LNCaP clone FGC (cell line): ENCODE measurements around the gene C10orf105.

Source experiments
- DNase-seq: peaks from one replicate; pipeline ENCODE4 v3.0.0-alpha.2; 2011; ENCODE audit warnings: low read depth
- H3K4me3 ChIP-seq: 2 replicates; pipeline ENCODE4 v1.5.1; 2011; ENCODE audit warnings: mild to moderate bottlenecking, low read depth, low read length, control low read depth
- TF ChIP-seq, protein P1 (sequence below): IDR thresholded peaks from 2 replicates; pipeline ENCODE4 v1.5.1; 2012; ENCODE audit warnings: mild to moderate bottlenecking; ENCODE audit not compliant: control insufficient read depth, insufficient read depth; ENCODE audit errors: extremely low read depth

The C10orf105 gene

DNA sequence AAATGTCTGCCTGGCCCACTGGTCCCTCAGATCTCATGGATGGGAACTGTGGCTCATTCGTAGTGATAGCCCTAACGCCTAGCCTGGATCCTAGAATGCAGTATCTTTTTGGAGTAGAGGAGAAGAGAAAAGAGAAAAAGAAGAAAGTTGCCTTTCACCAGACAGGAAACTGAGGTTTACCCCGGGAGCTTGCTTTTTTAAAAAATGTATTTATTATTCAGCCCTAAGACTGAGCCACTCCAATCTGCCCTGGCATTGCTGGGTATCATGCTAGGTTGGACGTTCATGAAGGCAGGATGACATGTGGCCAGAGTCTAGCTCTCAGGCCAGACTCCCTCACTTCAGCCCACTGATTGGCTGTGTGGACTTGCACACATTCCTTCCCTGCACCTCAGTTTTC, 21.5 kb upstream of the C10orf105 start:
- no peak for DNase-seq
- TF ChIP-seq, protein P1, sequence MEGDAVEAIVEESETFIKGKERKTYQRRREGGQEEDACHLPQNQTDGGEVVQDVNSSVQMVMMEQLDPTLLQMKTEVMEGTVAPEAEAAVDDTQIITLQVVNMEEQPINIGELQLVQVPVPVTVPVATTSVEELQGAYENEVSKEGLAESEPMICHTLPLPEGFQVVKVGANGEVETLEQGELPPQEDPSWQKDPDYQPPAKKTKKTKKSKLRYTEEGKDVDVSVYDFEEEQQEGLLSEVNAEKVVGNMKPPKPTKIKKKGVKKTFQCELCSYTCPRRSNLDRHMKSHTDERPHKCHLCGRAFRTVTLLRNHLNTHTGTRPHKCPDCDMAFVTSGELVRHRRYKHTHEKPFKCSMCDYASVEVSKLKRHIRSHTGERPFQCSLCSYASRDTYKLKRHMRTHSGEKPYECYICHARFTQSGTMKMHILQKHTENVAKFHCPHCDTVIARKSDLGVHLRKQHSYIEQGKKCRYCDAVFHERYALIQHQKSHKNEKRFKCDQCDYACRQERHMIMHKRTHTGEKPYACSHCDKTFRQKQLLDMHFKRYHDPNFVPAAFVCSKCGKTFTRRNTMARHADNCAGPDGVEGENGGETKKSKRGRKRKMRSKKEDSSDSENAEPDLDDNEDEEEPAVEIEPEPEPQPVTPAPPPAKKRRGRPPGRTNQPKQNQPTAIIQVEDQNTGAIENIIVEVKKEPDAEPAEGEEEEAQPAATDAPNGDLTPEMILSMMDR, result no peak

DNA sequence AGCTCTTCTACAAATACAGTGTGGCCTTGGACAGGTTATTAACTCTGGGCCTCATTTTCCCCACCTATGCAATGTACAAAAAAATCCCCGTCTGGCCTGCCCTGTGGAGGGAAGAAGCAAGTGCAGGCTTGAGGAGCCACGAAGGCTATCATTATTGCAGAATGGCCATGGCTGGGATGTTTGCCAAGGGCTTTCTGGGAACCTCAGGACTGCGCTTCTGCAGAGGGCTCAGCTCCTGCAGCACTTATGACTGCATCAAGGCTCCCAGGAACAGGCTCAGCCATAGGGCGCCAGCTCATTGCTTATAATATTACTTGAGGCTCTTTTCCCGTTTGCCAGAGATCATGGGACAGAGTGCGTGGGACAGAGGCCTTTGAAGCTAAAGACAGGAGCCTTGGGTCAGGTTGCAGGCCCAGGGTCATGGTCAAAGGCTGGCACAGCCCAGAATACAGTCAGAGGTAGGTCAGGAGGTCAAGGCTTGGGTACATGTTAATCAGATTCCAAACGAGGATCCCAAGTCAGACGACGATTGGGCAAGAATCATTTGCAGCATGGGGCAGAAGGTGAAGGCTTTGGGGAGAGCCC, 20.6 kb upstream of the C10orf105 start:
- no peak for DNase-seq

More for the DNA sequence above, 21.5 kb upstream of the C10orf105 start:
- H3K4me3 ChIP-seq, result no peak overlapping the region

DNA sequence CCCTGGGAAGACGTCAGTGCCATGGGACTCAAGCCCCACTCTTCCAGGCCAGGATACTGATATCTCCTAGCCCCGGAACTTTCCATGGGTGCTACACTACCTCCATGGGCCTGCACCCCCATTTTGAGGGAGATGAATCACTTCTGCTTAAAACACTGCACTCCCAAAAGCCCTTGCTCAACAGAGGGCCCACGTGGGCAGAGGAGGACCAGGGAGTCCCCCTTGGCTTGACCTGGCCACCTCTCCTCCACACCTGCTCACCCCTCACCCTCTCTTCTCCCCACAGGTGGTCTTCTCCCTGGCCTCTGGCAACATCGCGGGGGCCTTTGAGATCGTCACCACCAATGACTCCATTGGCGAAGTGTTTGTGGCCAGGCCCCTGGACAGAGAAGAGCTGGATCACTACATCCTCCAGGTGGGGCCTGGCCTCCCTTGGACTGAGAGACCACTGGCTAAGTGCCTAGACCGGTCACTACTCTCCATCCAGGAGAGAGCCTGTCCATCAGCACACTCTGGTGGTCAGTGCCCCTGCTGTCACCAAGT, 19.9 kb upstream of the C10orf105 start:
- TF ChIP-seq, protein P1, result no peak
- no peak for DNase-seq
- no peak overlapping the region for H3K4me3 ChIP-seq

More for the DNA sequence above, 20.6 kb upstream of the C10orf105 start:
- H3K4me3 ChIP-seq, result no peak overlapping the region
- TF ChIP-seq, protein P1, result no peak

DNA sequence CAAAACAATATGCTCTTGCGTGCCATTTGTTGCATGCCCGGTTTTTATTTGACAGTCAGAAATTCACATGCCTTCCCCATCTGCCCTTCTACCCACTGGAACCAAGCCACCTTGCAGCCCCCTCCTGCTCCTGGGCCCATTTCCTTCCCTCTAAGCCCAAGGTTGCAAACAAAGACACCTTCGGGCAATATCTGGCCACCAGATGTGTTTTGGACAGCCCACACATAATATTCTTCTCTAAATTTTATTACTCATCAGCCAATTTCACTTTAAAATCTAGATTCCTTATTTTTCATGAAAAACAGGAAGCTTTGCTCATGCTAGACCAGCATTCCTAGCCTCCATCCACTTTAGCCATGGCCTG, 18.2 kb upstream of the C10orf105 start:
- TF ChIP-seq, protein P1, result no peak
- no peak overlapping the region for H3K4me3 ChIP-seq
- no peak for DNase-seq

DNA sequence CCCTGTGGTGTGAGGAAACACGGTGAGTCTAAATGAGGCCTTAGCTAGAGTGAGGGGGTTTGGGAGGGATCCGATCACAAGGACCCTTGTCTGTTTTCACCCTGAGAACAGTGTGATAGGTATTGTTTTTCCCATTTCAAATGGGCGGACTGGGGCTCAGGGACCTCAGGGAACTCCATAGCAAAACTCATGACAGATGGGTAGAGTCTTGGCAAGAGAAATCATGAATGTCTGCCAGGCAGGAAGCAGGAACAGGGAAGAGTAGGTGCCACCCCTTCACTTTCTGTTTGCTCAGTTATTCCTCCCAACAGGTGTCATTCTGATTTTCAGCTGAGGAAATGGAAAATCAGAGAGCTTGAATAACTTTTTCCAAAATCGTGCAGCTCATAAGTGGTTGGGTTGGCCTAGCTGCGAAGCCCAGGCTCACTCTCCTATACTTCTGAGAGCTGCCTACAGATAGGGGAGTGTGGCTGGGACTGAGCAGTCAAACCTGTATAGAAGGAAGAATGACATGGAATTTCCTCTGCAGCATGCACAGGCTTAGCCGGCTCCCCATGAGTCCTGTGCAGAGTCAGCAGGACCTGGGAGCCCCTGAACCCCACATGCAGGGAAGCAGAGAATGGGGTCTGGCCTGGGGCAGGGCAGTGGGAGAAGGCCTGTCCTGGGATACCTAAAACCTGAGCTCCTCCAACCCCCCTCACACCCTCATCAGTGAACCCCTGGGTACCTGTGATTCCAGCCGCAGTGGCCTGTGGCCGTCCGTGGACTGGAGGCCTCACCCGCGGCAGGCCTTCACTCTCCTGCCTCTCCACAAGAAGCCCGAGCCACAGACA, 17.6 kb upstream of the C10orf105 start:
- no peak overlapping the region for H3K4me3 ChIP-seq
- peak; percentile 77 for DNase-seq
- TF ChIP-seq, protein P1, result no peak

DNA sequence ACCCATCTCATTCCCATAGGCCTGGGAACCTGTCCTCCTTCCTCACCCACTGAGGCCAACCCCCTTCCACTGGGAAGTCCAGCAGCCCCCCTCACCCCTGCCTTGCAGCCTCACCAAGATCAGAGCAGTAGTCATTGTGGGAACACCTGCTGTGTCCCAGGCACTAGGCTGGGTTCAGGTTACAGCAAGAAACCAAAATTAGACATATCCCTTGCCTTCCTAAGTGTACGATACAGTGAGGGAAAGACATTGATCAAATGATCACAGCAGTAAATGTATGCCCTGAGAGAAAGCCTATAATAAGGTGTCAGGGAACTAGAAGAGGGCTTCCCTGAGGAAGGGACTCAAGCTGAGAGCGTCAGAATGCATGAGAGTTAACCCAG, 17.0 kb upstream of the C10orf105 start:
- no peak for DNase-seq
- no peak overlapping the region for H3K4me3 ChIP-seq
- TF ChIP-seq, protein P1, result no peak
